ENCODE results near the gene LZTS2.

LZTS2 gene

GRCh38 chr10:101012525-101013364 lies 13.1 kb downstream of the LZTS2 start (continued):
- 0 out of 2 replicates have a peak, but pooled peaks have one; percentile 58 for TF ChIP-seq ZSCAN30 (tag by site-specific recombination; IDR thresholded peaks at IDR 0.05)
- no peak for TF ChIP-seq ATF2 (tag by site-specific recombination; IDR thresholded peaks at IDR 0.05; ENCODE audit: low read depth)
- 0 out of 2 replicates have a peak, but pooled peaks have one; percentile 22 for TF ChIP-seq ZNF785 (tag by site-specific recombination; IDR thresholded peaks at IDR 0.05)
- 0 out of 2 replicates have a peak, but pooled peaks have one; percentile 17 for TF ChIP-seq ZBTB8A (tag by site-specific recombination; IDR thresholded peaks at IDR 0.05)
- TF ChIP-seq SETDB1 (IDR thresholded peaks at IDR 0.05; ENCODE audit: insufficient read length, low read length): no peak
- no peak for TF ChIP-seq ZNF302 (tag by site-specific recombination; IDR thresholded peaks at IDR 0.05; ENCODE audit: low read depth)
- TF ChIP-seq SP3 (tag by site-specific recombination; IDR thresholded peaks at IDR 0.05): no peak
- TF ChIP-seq ZNF791 (tag by site-specific recombination; IDR thresholded peaks at IDR 0.05): no peak
- peak; percentile 55; the same call in 1 of the 2 replicates for TF ChIP-seq ZBTB17 (tag by site-specific recombination; IDR thresholded peaks at IDR 0.05)
- TF ChIP-seq ZNF404 (tag by site-specific recombination; IDR thresholded peaks at IDR 0.05): no peak
- no peak for TF ChIP-seq MYNN (tag by site-specific recombination; IDR thresholded peaks at IDR 0.05; ENCODE audit: borderline replicate concordance)
- TF ChIP-seq ZNF514 (tag by site-specific recombination; IDR thresholded peaks at IDR 0.05): no peak
- 0 out of 2 replicates have a peak, but pooled peaks have one; percentile 72 for TF ChIP-seq TRIM28 (IDR thresholded peaks at IDR 0.05; ENCODE audit: borderline replicate concordance, low read length)
- peak; percentile 98 for TF ChIP-seq CTCF (tag by site-specific recombination; IDR thresholded peaks at IDR 0.05)
- TF ChIP-seq ZNF274 (IDR thresholded peaks at IDR 0.05; ENCODE audit: low read length): no peak
- TF ChIP-seq ZNF274 (tag by site-specific recombination; IDR thresholded peaks at IDR 0.05; ENCODE audit: borderline replicate concordance): no peak
- TF ChIP-seq ZBTB48 (tag by site-specific recombination; IDR thresholded peaks at IDR 0.05): 0 out of 2 replicates have a peak, but pooled peaks have one; percentile 16
- TF ChIP-seq ZNF10 (tag by site-specific recombination; IDR thresholded peaks at IDR 0.05): no peak; the same call in 1 of the 2 replicates
- no peak for TF ChIP-seq ZNF18 (tag by site-specific recombination; IDR thresholded peaks at IDR 0.05)
- peak; percentile 97 for TF ChIP-seq HIC1 (tag by site-specific recombination; IDR thresholded peaks at IDR 0.05)
- no peak for TF ChIP-seq ZNF169 (tag by site-specific recombination; IDR thresholded peaks at IDR 0.05)
- TF ChIP-seq ZNF654 (tag by site-specific recombination; IDR thresholded peaks at IDR 0.05; ENCODE audit: low read depth): peak; percentile 71
- TF ChIP-seq ZNF391 (tag by site-specific recombination; IDR thresholded peaks at IDR 0.05; ENCODE audit: borderline replicate concordance, low read depth): no peak
- TF ChIP-seq ZXDB (tag by site-specific recombination; IDR thresholded peaks at IDR 0.05): 0 out of 2 replicates have a peak, but pooled peaks have one; percentile 24
- no peak for TF ChIP-seq ZNF658 (tag by site-specific recombination; IDR thresholded peaks at IDR 0.05)
- TF ChIP-seq ZNF660 (tag by site-specific recombination; IDR thresholded peaks at IDR 0.05): peak; percentile 58; the same call in 1 of the 2 replicates
- TF ChIP-seq SCRT1 (tag by site-specific recombination; IDR thresholded peaks at IDR 0.05; ENCODE audit: borderline replicate concordance): no peak
- peak; percentile 70; the same call in 1 of the 2 replicates for TF ChIP-seq ZEB2 (tag by site-specific recombination; IDR thresholded peaks at IDR 0.05)
- TF ChIP-seq GLIS1 (tag by site-specific recombination; IDR thresholded peaks at IDR 0.05): peak; percentile 14; the same call in 1 of the 2 replicates
- TF ChIP-seq ZBTB20 (tag by site-specific recombination; IDR thresholded peaks at IDR 0.05): no peak
- TF ChIP-seq ZNF16 (tag by site-specific recombination; IDR thresholded peaks at IDR 0.05; ENCODE audit: low read depth): no peak
- TF ChIP-seq ZNF2 (tag by site-specific recombination; IDR thresholded peaks at IDR 0.05): peak; percentile 35; the same call in 1 of the 2 replicates
- no peak for TF ChIP-seq ZNF433 (tag by site-specific recombination; IDR thresholded peaks at IDR 0.05; ENCODE audit: low read depth)
- TF ChIP-seq ZNF629 (tag by site-specific recombination; IDR thresholded peaks at IDR 0.05): peak; percentile 26; the same call in 1 of the 2 replicates
- no peak for TF ChIP-seq KLF10 (tag by site-specific recombination; IDR thresholded peaks at IDR 0.05)
